Body of pancreas (tissue), 4 donors: ENCODE results near the gene NMNAT1. TPM values are rescaled to one million over a fixed set of nuclear protein-coding genes. Genes with fewer than 3 reads are reported as not detected.

Experiments
- ATAC-seq: fragments of 150-250 bp; one replicate; pipeline ENCODE4 v1.9.1; 2016
- DNase-seq, 4 donors: peaks; one replicate each; pipeline ENCODE4 v3.0.0-alpha.2; 2019
- H3K27ac ChIP-seq, 4 donors: fragments of 200-600 bp; sonication (generic); 1 replicate in 3 of 4; 2 replicates in 1 of 4; pipeline versions ENCODE4 v1.5.1 to v1.6.1; 2016 to 2019; ENCODE audit warnings: mild to moderate bottlenecking in 1 of 4, mixed read lengths in 1 of 4, moderate library complexity in 1 of 4
- H3K27me3 ChIP-seq, 2 donors: fragments of 200-600 bp; sonication (generic); one replicate each; pipeline ENCODE4 v1.6.0; 2016; ENCODE audit warnings: mild to moderate bottlenecking in 1 of 2
- H3K36me3 ChIP-seq, 2 donors: fragments of 200-600 bp; sonication (generic); replicated peaks in 1 of 2; 2 replicates each; pipeline ENCODE4 v1.5.1; 2016; ENCODE audit warnings: low read depth in 2 of 2; ENCODE audit not compliant: insufficient read depth in 1 of 2
- H3K4me1 ChIP-seq: fragments of 200-600 bp; sonication (generic); one replicate; pipeline ENCODE4 v1.6.0; 2016
- H3K4me3 ChIP-seq, 2 donors: fragments of 200-600 bp; sonication (generic); 1 replicate in 1 of 2; 2 replicates in 1 of 2; pipeline ENCODE4 v1.5.1; 2016 to 2019
- H3K9me3 ChIP-seq, 3 donors: fragments of 200-600 bp; sonication (generic); 1 replicate in 2 of 3; 2 replicates in 1 of 3; pipeline ENCODE4 v1.5.1; 2016
- CTCF ChIP-seq, 7 experiments: fragments of 450-650 bp in 4 of 7; fragments of 200-600 bp in 3 of 7; sonication (generic) in 3 of 7; IDR thresholded peaks; one replicate each; pipeline ENCODE4 v1.5.1; 2016 to 2019; ENCODE audit warnings: antibody characterized with exemption in 7 of 7
- POLR2A ChIP-seq, 3 donors: fragments of 450-650 bp; IDR thresholded peaks; one replicate each; pipeline ENCODE4 v1.6.1; 2016; ENCODE audit warnings: antibody characterized with exemption in 3 of 3, mild to moderate bottlenecking in 2 of 3
- WGBS, 2 donors: methylation state at CpG; one replicate each; pipeline ENCODE4 v1.1.5; 2017; 5-methylcytosine and 5-hydroxymethylcytosine counted together
- intact Hi-C: fragments of 100-400 bp; cut with DNase I; formaldehyde crosslinking; loops from one replicate; pipeline ENCODE4 v1.15.1; 2023
- total RNA-seq, 2 donors: library from RNA; depleted of rRNA; stranded (reverse); fragments of >200 nt; gene quantifications; one replicate each; pipeline ENCODE4 v1.1.0, GENCODE V29; 2016

The NMNAT1 gene
- 1 to 10 TPM; 3.6 to 5.2 TPM for total RNA-seq

GRCh38 chr1:9942939-9943788 is at the start of gene NMNAT1, which contains the start of gene LZIC:
TSS of gene NMNAT1 (plus strand) at chr1:9943475. CDS start at chr1:9972074, 28,599 bp downstream.
TSS of gene LZIC (minus strand) at chr1:9943391. CDS start at chr1:9936619, 6,772 bp downstream.
- ATAC-seq (peak; percentile 99), DNase-seq (peak; percentile 92 to 95 (median 94))
- peak in 1 of 7 experiments; percentile 18 for TF ChIP-seq CTCF (IDR thresholded peaks at IDR 0.05)
- peak; percentile 68 to 96 (median 95) for TF ChIP-seq POLR2A (IDR thresholded peaks at IDR 0.05)
- Histone ChIP-seq H3K4me3 (peak within 1 kb of the TSS; percentile 58 to 71), H3K9me3 (no peaks in the 10 kb centered on the region), H3K27me3 (no peaks in the 10 kb centered on the region), H3K36me3 (peaks cover 0 to 3% of the 10 kb centered on the region in 2 donors), H3K27ac (peak within 1 kb of the TSS; percentile 55 to 92 (median 80)), H3K4me1 (peaks cover 17% of the 10 kb centered on the region)
- WGBS, 2 donors, result 1% methylated on average over 21 to 43 of the region's 53 CpGs
- intact Hi-C loops, result no loop called here

GRCh38 chr1:9894115-9894514 is 49.2 kb upstream of the NMNAT1 start:
- intact Hi-C loops, result no loop called here
- ATAC-seq, result no peak
- no peak for DNase-seq
- H3K9me3 ChIP-seq, result no peaks in the 10 kb centered on the region
- H3K4me1 ChIP-seq, result peaks cover 25% of the 10 kb centered on the region
- TF ChIP-seq CTCF (IDR thresholded peaks at IDR 0.05) (no peak), POLR2A (IDR thresholded peaks at IDR 0.05) (no peak)
- peak overlapping the region in 1 of 4 donors; percentile 46 for H3K27ac ChIP-seq
- no peak overlapping the region for H3K4me3 ChIP-seq
- WGBS, 2 donors, result 90 to 100% methylated on average over 3 of the region's 3 CpGs
- H3K27me3 ChIP-seq, result no peaks in the 10 kb centered on the region
- H3K36me3 ChIP-seq, result no peaks in the 10 kb centered on the region

- intact Hi-C loops, result no loop called here
- DNase-seq (peak; percentile 82 to 93 (median 90)), ATAC-seq (peak; percentile 95)
- Histone ChIP-seq H3K9me3 (no peaks in the 10 kb centered on the region), H3K27me3 (no peaks in the 10 kb centered on the region), H3K27ac (peak overlapping the region; percentile 83 to 92 (median 89)), H3K36me3 (no peaks in the 10 kb centered on the region), H3K4me3 (no peak overlapping the region), H3K4me1 (peaks cover 43% of the 10 kb centered on the region)
- TF ChIP-seq POLR2A (IDR thresholded peaks at IDR 0.05) (peak; percentile 43 to 78 (median 73)), CTCF (IDR thresholded peaks at IDR 0.05) (peak in 4 of 7 experiments; percentile 24 to 46 (median 36))
- 17 to 23% methylated on average over 16 to 18 of the region's 18 CpGs for WGBS, 2 donors
These were observed 42.9 kb upstream of the NMNAT1 start for GRCh38 chr1:9900142-9901043.

- DNase-seq (peak; percentile 54 to 76 (median 70)), ATAC-seq (peak; percentile 59)
- Histone ChIP-seq H3K4me1 (peaks cover 43% of the 10 kb centered on the region), H3K27ac (peak overlapping the region; percentile 83 to 92 (median 89)), H3K36me3 (no peaks in the 10 kb centered on the region), H3K4me3 (no peak overlapping the region), H3K27me3 (no peaks in the 10 kb centered on the region), H3K9me3 (no peaks in the 10 kb centered on the region)
- intact Hi-C loops, result no loop called here
- no peak for TF ChIP-seq POLR2A (IDR thresholded peaks at IDR 0.05)
- no peak for TF ChIP-seq CTCF (IDR thresholded peaks at IDR 0.05)
- 14 to 29% methylated on average over 5 to 9 of the region's 9 CpGs for WGBS, 2 donors
These were observed 41.9 kb upstream of the NMNAT1 start for GRCh38 chr1:9901148-9902059.
